Measurements from ENCODE around the gene FFAR1. TPM values are rescaled to one million over a fixed set of nuclear protein-coding genes. Genes with fewer than 3 reads are reported as not detected.

The FFAR1 gene
- total and polyA plus RNA-seq, 2 donors: 0.05 TPM

DNA sequence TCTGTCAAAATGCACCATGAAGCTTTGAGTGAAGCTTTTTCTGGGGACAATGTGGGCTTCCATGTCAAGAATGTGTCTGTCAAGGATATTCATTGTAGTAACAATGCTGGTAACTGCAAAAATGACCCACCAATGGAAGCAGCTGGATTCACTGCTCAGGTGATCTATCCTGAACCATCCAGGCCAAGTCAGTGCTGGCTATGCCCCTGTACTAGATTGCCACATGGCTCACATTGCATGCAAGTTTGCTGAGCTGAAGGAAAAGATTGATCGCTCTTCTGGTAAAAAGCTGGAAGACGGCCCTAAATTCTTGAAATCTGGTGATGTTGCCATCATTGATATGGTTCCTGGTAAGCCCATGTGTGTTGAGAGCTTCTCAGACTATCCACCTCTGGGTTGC is 35.8 kb downstream of the FFAR1 start:
- WGBS: 94% methylated on average over 2 of the region's 2 CpGs
- peaks cover 0 to 2% of the 10 kb centered on the region in 2 donors for H3K9me3 ChIP-seq (ENCODE audit: control insufficient read depth in 2 of 2, insufficient read depth in 1 of 2, low read length in 1 of 2)
- DNase-seq (ENCODE audit: low read depth in 6 of 9, low spot score in 9 of 9): no peak
- H3K4me1 ChIP-seq (ENCODE audit: control insufficient read depth in 2 of 2, insufficient read depth in 2 of 2, low read length in 2 of 2): no peaks in the 10 kb centered on the region
- H3K27ac ChIP-seq (ENCODE audit: low read depth in 1 of 2, low read length in 1 of 2): no peak overlapping the region
- no peaks in the 10 kb centered on the region for H3K36me3 ChIP-seq (ENCODE audit: control insufficient read depth in 2 of 2, insufficient read depth in 2 of 2, low read length in 1 of 2)
- H3K4me3 ChIP-seq (ENCODE audit: low read length in 2 of 2): no peak overlapping the region
- H3K27me3 ChIP-seq (ENCODE audit: control insufficient read depth in 2 of 2, insufficient read depth in 1 of 2, low read length in 1 of 2): no peaks in the 10 kb centered on the region

DNA sequence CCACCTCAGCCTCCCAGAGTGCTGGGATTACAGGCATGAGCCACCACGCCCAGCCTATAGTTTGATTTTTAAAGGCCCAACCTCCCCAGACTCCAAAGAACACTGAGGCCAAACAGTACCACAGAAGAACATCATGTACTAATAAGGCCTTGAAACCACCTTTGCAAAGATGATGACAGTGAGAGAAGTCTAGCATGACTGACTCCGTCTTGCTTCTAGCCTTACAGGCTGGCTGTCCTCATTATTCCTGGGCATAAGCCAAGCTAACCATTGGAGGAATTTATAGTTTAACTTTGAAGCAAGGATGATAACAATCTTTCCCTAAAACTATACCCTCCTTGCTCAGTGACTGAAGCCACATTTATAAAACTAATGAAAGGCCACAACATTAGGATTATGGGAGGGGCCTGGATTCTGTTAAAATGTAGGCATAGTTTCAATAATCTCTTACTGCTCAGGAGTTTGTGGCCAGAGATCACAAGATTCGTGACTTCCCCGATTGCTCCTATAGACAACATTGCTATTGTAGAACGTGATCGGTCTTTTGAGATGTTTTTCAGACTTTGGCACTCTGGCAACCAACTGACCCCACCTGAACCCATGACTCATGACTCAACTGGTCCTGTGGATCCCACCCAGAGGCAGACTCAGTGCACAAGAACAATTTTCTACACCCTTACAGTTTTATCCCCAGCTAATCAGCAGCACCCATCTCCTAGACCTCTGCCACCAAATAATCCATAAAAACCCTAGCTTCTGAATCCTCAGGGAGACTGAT is 40.8 kb downstream of the FFAR1 start:
- DNase-seq (ENCODE audit: low read depth in 6 of 9, low spot score in 9 of 9): no peak
- WGBS: 93% methylated on average over 6 of the region's 6 CpGs
- H3K27me3 ChIP-seq (ENCODE audit: control insufficient read depth in 2 of 2, insufficient read depth in 1 of 2, low read length in 1 of 2): no peaks in the 10 kb centered on the region

DNA sequence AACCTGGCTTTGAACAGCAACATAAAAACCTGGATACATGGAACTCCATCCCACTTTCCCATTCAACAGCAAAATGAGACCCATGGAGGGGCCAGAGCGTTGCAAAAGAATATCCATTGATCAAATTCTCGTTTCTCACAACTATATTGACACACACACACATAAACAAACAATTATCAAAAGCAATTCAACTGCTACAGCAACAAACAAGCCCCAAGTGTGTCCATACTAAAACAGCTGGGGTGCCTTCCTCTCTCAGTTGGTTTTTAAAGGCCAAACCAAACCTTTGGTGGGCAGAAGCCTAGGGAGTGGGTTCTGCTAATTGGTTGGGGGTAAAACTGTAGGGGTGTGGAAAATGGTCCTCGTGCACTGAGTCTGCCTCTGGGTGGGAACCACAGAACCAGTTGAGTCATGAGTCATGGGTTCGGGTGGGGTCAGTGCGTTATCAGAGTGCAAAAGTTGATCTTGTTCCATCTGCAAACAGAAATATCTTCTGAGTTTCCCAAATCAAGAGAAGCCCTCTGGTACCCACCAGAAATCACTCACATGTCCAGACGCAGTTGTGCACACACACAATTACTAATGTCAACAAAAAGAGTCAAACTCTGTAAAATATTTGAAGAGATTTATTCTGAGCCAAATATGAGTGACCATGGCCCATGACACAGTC is 41.6 kb downstream of the FFAR1 start:
- 93% methylated on average over 6 of the region's 6 CpGs for WGBS
- DNase-seq (ENCODE audit: low read depth in 6 of 9, low spot score in 9 of 9): no peak
- no peaks in the 10 kb centered on the region for H3K4me1 ChIP-seq (ENCODE audit: control insufficient read depth in 2 of 2, insufficient read depth in 2 of 2, low read length in 2 of 2)
- no peaks in the 10 kb centered on the region for H3K36me3 ChIP-seq (ENCODE audit: control insufficient read depth in 2 of 2, insufficient read depth in 2 of 2, low read length in 1 of 2)
- H3K27me3 ChIP-seq (ENCODE audit: control insufficient read depth in 2 of 2, insufficient read depth in 1 of 2, low read length in 1 of 2): no peaks in the 10 kb centered on the region
- H3K9me3 ChIP-seq (ENCODE audit: control insufficient read depth in 2 of 2, insufficient read depth in 1 of 2, low read length in 1 of 2): peaks cover 0 to 2% of the 10 kb centered on the region in 2 donors
- no peak overlapping the region for H3K27ac ChIP-seq (ENCODE audit: low read depth in 1 of 2, low read length in 1 of 2)
- H3K4me3 ChIP-seq (ENCODE audit: low read length in 2 of 2): no peak overlapping the region

More for the DNA sequence above, 40.8 kb downstream of the FFAR1 start:
- Histone ChIP-seq H3K4me3 (ENCODE audit: low read length in 2 of 2) (no peak overlapping the region), H3K36me3 (ENCODE audit: control insufficient read depth in 2 of 2, insufficient read depth in 2 of 2, low read length in 1 of 2) (no peaks in the 10 kb centered on the region), H3K9me3 (ENCODE audit: control insufficient read depth in 2 of 2, insufficient read depth in 1 of 2, low read length in 1 of 2) (peaks cover 0 to 2% of the 10 kb centered on the region in 2 donors), H3K27ac (ENCODE audit: low read depth in 1 of 2, low read length in 1 of 2) (no peak overlapping the region), H3K4me1 (ENCODE audit: control insufficient read depth in 2 of 2, insufficient read depth in 2 of 2, low read length in 2 of 2) (no peaks in the 10 kb centered on the region)

- 50% methylated on average over 5 of the region's 5 CpGs for WGBS
Measured at GRCh38 chr19:35392742-35393715, 45.3 kb downstream of the FFAR1 start.

DNA sequence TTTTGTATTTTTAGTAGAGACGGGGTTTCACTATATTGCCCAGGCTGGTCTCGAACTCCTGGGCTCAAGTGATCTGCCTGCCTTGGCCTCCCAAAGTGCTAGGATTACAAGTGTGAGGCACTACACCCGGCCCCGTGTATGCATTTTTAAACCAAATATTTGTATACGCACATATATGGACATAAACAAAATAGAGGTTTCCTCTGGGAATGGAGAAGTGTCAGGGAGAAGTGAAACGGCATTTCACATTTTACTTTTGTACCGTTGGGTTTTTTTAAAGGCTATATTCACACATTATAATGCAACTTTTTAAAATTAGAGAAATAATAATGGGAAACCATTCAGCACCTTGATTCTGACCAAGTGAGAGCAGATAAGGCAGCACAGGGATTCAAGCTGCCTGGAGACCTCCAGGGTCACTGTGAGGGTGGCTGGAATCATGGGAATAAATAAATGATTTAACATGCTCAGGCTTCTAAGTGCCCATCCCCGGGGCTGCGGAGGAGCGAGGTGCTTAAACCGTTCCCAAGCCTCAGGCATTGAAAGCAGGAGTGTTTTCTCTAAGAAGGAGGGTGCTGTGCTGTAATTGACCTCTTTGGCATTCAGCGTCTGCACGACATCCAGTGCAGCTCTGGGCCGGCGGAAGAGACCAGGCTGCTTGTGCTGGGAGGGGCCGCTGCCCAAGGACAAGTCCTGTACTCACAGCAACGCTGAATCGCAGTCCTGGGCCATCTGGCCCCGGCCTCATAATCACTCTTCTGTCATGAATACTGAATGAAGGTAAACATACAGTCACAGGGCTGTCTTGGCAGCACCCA is 47.9 kb downstream of the FFAR1 start:
- Histone ChIP-seq H3K27me3 (ENCODE audit: control insufficient read depth in 2 of 2, insufficient read depth in 1 of 2, low read length in 1 of 2) (no peaks in the 10 kb centered on the region), H3K27ac (ENCODE audit: low read depth in 1 of 2, low read length in 1 of 2) (no peak overlapping the region), H3K4me3 (ENCODE audit: low read length in 2 of 2) (no peak overlapping the region), H3K36me3 (ENCODE audit: control insufficient read depth in 2 of 2, insufficient read depth in 2 of 2, low read length in 1 of 2) (no peaks in the 10 kb centered on the region), H3K9me3 (ENCODE audit: control insufficient read depth in 2 of 2, insufficient read depth in 1 of 2, low read length in 1 of 2) (no peaks in the 10 kb centered on the region), H3K4me1 (ENCODE audit: control insufficient read depth in 2 of 2, insufficient read depth in 2 of 2, low read length in 2 of 2) (no peaks in the 10 kb centered on the region)
- DNase-seq (ENCODE audit: low read depth in 6 of 9, low spot score in 9 of 9): no peak
- WGBS: 91% methylated on average over 19 of the region's 19 CpGs

More at GRCh38 chr19:35392742-35393715, 45.3 kb downstream of the FFAR1 start:
- no peak for DNase-seq (ENCODE audit: low read depth in 6 of 9, low spot score in 9 of 9)
- Histone ChIP-seq H3K4me1 (ENCODE audit: control insufficient read depth in 2 of 2, insufficient read depth in 2 of 2, low read length in 2 of 2) (no peaks in the 10 kb centered on the region), H3K36me3 (ENCODE audit: control insufficient read depth in 2 of 2, insufficient read depth in 2 of 2, low read length in 1 of 2) (no peaks in the 10 kb centered on the region), H3K27ac (ENCODE audit: low read depth in 1 of 2, low read length in 1 of 2) (no peak overlapping the region), H3K27me3 (ENCODE audit: control insufficient read depth in 2 of 2, insufficient read depth in 1 of 2, low read length in 1 of 2) (no peaks in the 10 kb centered on the region), H3K4me3 (ENCODE audit: low read length in 2 of 2) (no peak overlapping the region), H3K9me3 (ENCODE audit: control insufficient read depth in 2 of 2, insufficient read depth in 1 of 2, low read length in 1 of 2) (no peaks in the 10 kb centered on the region)

DNA sequence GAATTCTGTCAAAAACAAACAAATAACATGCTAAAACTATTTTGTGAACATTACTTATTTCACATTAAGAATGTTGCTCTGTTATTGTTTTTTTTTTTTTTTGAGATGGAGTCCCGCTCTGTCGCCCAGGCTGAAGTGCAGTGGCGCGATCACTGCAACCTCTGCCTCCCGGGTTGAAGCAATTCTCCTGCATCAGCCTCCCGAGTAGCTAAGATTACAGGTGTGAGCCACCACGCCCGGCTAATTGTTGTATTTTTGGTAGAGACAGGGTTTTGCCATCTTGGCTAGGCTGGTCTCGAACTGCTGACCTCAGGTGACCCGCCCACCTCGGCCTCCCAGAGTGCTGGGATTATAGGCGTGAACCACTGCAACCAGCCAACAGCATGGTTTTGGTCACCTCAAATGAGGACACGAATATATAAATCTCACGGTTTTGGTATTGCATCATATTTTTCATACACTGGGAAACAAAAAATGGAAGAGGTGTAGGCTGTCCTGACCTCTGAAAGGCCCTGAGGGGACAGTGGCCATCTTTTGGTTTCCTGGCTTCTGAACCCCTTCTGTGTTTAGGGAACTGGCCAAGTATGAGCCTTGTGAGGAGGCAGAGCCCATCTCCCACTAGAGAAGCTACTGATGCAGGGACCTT is 48.7 kb downstream of the FFAR1 start:
- WGBS: 98% methylated on average over 14 of the region's 14 CpGs
- Histone ChIP-seq H3K4me3 (ENCODE audit: low read length in 2 of 2) (no peak overlapping the region), H3K36me3 (ENCODE audit: control insufficient read depth in 2 of 2, insufficient read depth in 2 of 2, low read length in 1 of 2) (no peaks in the 10 kb centered on the region), H3K4me1 (ENCODE audit: control insufficient read depth in 2 of 2, insufficient read depth in 2 of 2, low read length in 2 of 2) (no peaks in the 10 kb centered on the region), H3K27ac (ENCODE audit: low read depth in 1 of 2, low read length in 1 of 2) (no peak overlapping the region), H3K27me3 (ENCODE audit: control insufficient read depth in 2 of 2, insufficient read depth in 1 of 2, low read length in 1 of 2) (no peaks in the 10 kb centered on the region), H3K9me3 (ENCODE audit: control insufficient read depth in 2 of 2, insufficient read depth in 1 of 2, low read length in 1 of 2) (no peaks in the 10 kb centered on the region)
- DNase-seq (ENCODE audit: low read depth in 6 of 9, low spot score in 9 of 9): no peak

GRCh38 chr19:35397064-35397463 is 49.4 kb downstream of the FFAR1 start:
- 93% methylated on average over 6 of the region's 6 CpGs for WGBS
- Histone ChIP-seq H3K36me3 (ENCODE audit: control insufficient read depth in 2 of 2, insufficient read depth in 2 of 2, low read length in 1 of 2) (no peaks in the 10 kb centered on the region), H3K9me3 (ENCODE audit: control insufficient read depth in 2 of 2, insufficient read depth in 1 of 2, low read length in 1 of 2) (no peaks in the 10 kb centered on the region), H3K27me3 (ENCODE audit: control insufficient read depth in 2 of 2, insufficient read depth in 1 of 2, low read length in 1 of 2) (no peaks in the 10 kb centered on the region), H3K4me1 (ENCODE audit: control insufficient read depth in 2 of 2, insufficient read depth in 2 of 2, low read length in 2 of 2) (no peaks in the 10 kb centered on the region), H3K4me3 (ENCODE audit: low read length in 2 of 2) (no peak overlapping the region), H3K27ac (ENCODE audit: low read depth in 1 of 2, low read length in 1 of 2) (no peak overlapping the region)
- no peak for DNase-seq (ENCODE audit: low read depth in 6 of 9, low spot score in 9 of 9)

Data from thymus (tissue), 11 donors.